GM12878 (cell line): ENCODE results near the gene CLEC4D. TPM values are rescaled to one million over a fixed set of nuclear protein-coding genes. Genes with fewer than 3 reads are reported as not detected.
A peak's percentile ranks its signal among the peaks of the same experiment; 100 is the strongest.

Source experiments
- ATAC-seq: fragments of 200-7000 bp; cut with Tn5 transposase; 3 replicates; pipeline ENCODE4 v1.9.1; 2020; ENCODE audit warnings: mild to moderate bottlenecking, moderate library complexity
- BruUV-seq: library from RNA; stranded (reverse); fragments of 400-500 nt; replicated peaks from 2 replicates; lab custom pipeline; 2021; lab: Mats Ljungman, UMichigan
- CTCF ChIA-PET: fragments of 300-600 bp; sonication (Branson Sonifier 250); formaldehyde crosslinking; extraction: SDS; loops from one replicate; lab custom pipeline; 2021; ENCODE audit warnings: inconsistent platforms; lab: Yijun Ruan, JAX
- POLR2A ChIA-PET: fragments of 350-600 bp; formaldehyde crosslinking; extraction: SDS; loops from one replicate; lab custom pipeline; 2021; ENCODE audit warnings: inconsistent platforms; lab: Charles Lee
- RAD21 ChIA-PET: fragments of 300-600 bp; sonication (Branson Sonifier 250); formaldehyde crosslinking; loops from one replicate; lab custom pipeline; 2023; ENCODE audit warnings: antibody characterized with exemption; ENCODE audit not compliant: unreplicated experiment; lab: Charles Lee
- SMC1A ChIA-PET: fragments of 300-600 bp; sonication (Branson Sonifier 250); formaldehyde crosslinking; loops from one replicate; lab custom pipeline; 2023; ENCODE audit not compliant: unreplicated experiment, uncharacterized antibody; lab: Charles Lee
- DNase-seq: peaks from one replicate; pipeline ENCODE4 v3.0.0-alpha.2; 2011; ENCODE audit warnings: low read depth, low spot score
- FAIRE-seq: peaks from 3 replicates; lab custom pipeline; 2011; peaks lifted over from hg19 to GRCh38; lab: Jason Lieb, UNC
- H2AFZ ChIP-seq: 2 replicates; pipeline ENCODE4 v1.6.0; 2011; ENCODE audit warnings: low read depth, low read length, control low read depth; ENCODE audit not compliant: control insufficient read depth
- H3K27ac ChIP-seq: 2 replicates; pipeline ENCODE4 v1.5.1; 2011; ENCODE audit warnings: control low read depth; ENCODE audit not compliant: control insufficient read depth, insufficient read depth
- H3K27me3 ChIP-seq, 2 experiments: replicated peaks in 1 of 2; 2 replicates each; pipeline versions ENCODE4 v1.6.0 to v1.6.1; 2011; ENCODE audit warnings: low read length in 1 of 2; ENCODE audit not compliant: control insufficient read depth in 2 of 2, insufficient read depth in 2 of 2
- H3K36me3 ChIP-seq, 2 experiments: 2 replicates each; pipeline ENCODE4 v1.5.1; 2011; ENCODE audit warnings: low read length in 1 of 2; ENCODE audit not compliant: control insufficient read depth in 2 of 2, insufficient read depth in 2 of 2
- H3K4me1 ChIP-seq: 2 replicates; pipeline ENCODE4 v1.6.1; 2011; ENCODE audit warnings: mild to moderate bottlenecking, low read length, moderate library complexity, mixed read lengths; ENCODE audit not compliant: control insufficient read depth, insufficient read depth
- H3K4me2 ChIP-seq: 2 replicates; pipeline ENCODE4 v1.6.0; 2011; ENCODE audit warnings: control low read depth; ENCODE audit not compliant: control insufficient read depth, insufficient read depth
- H3K4me3 ChIP-seq: fragments of 200-600 bp; sonication (generic); 2 replicates; pipeline ENCODE4 v1.5.1; 2016
- H3K79me2 ChIP-seq: 2 replicates; pipeline ENCODE4 v1.6.0; 2011; ENCODE audit warnings: low read length; ENCODE audit not compliant: control insufficient read depth, insufficient read depth
- H3K9ac ChIP-seq: 2 replicates; pipeline ENCODE4 v1.8.0; 2011; ENCODE audit warnings: low read length, control low read depth, mixed read lengths; ENCODE audit not compliant: control insufficient read depth, insufficient read depth
- H3K9me3 ChIP-seq: replicated peaks from 3 replicates; pipeline ENCODE4 v1.5.1; 2011; ENCODE audit warnings: mild to moderate bottlenecking, low read length; ENCODE audit not compliant: control insufficient read depth, insufficient read depth
- H4K20me1 ChIP-seq: 2 replicates; pipeline ENCODE4 v1.6.0; 2011; ENCODE audit not compliant: control insufficient read depth, insufficient read depth
- RB1 ChIP-seq: fragments of 450-650 bp; formaldehyde crosslinking; IDR thresholded peaks from 2 replicates; pipeline ENCODE4 v1.6.1; 2017; ENCODE audit warnings: mild to moderate bottlenecking, borderline replicate concordance
- REST ChIP-seq: IDR thresholded peaks from 2 replicates; pipeline ENCODE4 v1.6.1; 2012; ENCODE audit warnings: mild to moderate bottlenecking, low read depth, low read length
- RFX5 ChIP-seq: IDR thresholded peaks from 2 replicates; pipeline ENCODE4 v1.6.1; 2011; ENCODE audit warnings: low read depth, low read length, improper control_type of control experiment
- ZBED1 ChIP-seq: IDR thresholded peaks from 2 replicates; pipeline ENCODE4 v1.6.1; 2016; ENCODE audit warnings: borderline replicate concordance
- WGBS: methylation state at CpG from one replicate; pipeline ENCODE4 v1.1.6; 2016; ENCODE audit warnings: low lambda C conversion rate; ENCODE audit not compliant: insufficient replicate concordance, insufficient coverage; ENCODE audit errors: missing lambda C conversion rate; 5-methylcytosine and 5-hydroxymethylcytosine counted together
- in situ Hi-C: fragments of 300-500 bp; cut with MboI; formaldehyde crosslinking; loops from 9 replicates; pipeline ENCODE4 v1.14.3; 2018; ENCODE audit warnings: mixed read lengths
- intact Hi-C: fragments of 100-400 bp; cut with micrococcal nuclease; formaldehyde crosslinking; loops from one replicate; pipeline ENCODE4 v1.14.2; 2022; ENCODE audit not compliant: unreplicated experiment
- polyA plus RNA-seq, 11 experiments: library from polyadenylated mRNA; depleted of rRNA in 4 of 11; unstranded in 6 of 11; stranded (reverse) in 5 of 11; fragments of >200 nt; fragmentation: Nextera tagmentation in 4 of 11; fragmentation: Illumina TruSeq in 1 of 11; extraction: Ambion mirVana in 4 of 11; extraction: Trizol in 1 of 11; gene quantifications; 1 replicate in 1 of 11; 2 replicates in 10 of 11; pipeline versions ENCODE4 v1.2.1 to v1.2.3, GENCODE V29; 2011 to 2016; ENCODE audit warnings: inconsistent platforms in 2 of 11, missing spikeins in 2 of 11, low read depth in 1 of 11
- total RNA-seq, 4 experiments: library from RNA; depleted of rRNA in 3 of 4; stranded (reverse); fragments of >200 nt in 3 of 4; fragmentation: Illumina TruSeq in 1 of 4; extraction: Trizol in 1 of 4; gene quantifications; 2 replicates each; pipeline versions ENCODE4 v1.2.1 to v1.2.3, GENCODE V29; 2013 to 2021
- TF ChIP-seq, protein P1 (sequence below): IDR thresholded peaks from 2 replicates; pipeline ENCODE4 v1.6.1; 2011; ENCODE audit warnings: borderline replicate concordance, low read depth, mild to moderate bottlenecking, moderate library complexity, mixed read lengths, low read length; ENCODE audit not compliant: insufficient read depth; ENCODE audit errors: extremely low read length
- TF ChIP-seq, protein P2 (sequence below): fragments of 450-650 bp; formaldehyde crosslinking; IDR thresholded peaks from 2 replicates; pipeline ENCODE4 v1.4.0; 2022; ENCODE audit warnings: mild to moderate bottlenecking, moderate library complexity

Gene CLEC4D
- total and polyA plus RNA-seq, 10 of the 15 experiments (the other 5 are each of a cell fraction or from before 2014, with no cell fraction given) = not detected

DNA sequence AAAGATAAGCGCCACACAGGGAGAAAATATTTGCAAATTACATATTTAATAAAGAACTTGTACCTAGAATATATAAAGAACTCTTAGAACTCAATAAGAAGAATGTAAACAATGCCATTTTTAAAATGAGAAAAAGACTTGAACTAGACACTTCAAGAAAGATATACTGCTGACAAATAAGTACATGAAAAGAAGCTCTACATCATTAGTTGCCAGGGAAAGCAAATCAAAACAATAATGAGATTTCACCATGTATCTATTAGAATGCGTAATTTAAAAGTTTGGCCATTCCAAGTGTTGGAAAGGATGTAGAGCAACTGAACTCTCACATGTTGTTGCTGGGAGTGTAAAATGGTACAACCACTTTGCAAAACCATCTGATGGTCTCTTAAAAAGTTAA, 34.3 kb downstream of the CLEC4D start:
- TF ChIP-seq RB1 (no peak), ZBED1 (no peak), RFX5 (0 out of 2 replicates have a peak, but pooled peaks have one; percentile 25), REST (no peak)
- TF ChIP-seq, protein P1, sequence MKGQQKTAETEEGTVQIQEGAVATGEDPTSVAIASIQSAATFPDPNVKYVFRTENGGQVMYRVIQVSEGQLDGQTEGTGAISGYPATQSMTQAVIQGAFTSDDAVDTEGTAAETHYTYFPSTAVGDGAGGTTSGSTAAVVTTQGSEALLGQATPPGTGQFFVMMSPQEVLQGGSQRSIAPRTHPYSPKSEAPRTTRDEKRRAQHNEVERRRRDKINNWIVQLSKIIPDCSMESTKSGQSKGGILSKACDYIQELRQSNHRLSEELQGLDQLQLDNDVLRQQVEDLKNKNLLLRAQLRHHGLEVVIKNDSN = no peak
- TF ChIP-seq, protein P2, sequence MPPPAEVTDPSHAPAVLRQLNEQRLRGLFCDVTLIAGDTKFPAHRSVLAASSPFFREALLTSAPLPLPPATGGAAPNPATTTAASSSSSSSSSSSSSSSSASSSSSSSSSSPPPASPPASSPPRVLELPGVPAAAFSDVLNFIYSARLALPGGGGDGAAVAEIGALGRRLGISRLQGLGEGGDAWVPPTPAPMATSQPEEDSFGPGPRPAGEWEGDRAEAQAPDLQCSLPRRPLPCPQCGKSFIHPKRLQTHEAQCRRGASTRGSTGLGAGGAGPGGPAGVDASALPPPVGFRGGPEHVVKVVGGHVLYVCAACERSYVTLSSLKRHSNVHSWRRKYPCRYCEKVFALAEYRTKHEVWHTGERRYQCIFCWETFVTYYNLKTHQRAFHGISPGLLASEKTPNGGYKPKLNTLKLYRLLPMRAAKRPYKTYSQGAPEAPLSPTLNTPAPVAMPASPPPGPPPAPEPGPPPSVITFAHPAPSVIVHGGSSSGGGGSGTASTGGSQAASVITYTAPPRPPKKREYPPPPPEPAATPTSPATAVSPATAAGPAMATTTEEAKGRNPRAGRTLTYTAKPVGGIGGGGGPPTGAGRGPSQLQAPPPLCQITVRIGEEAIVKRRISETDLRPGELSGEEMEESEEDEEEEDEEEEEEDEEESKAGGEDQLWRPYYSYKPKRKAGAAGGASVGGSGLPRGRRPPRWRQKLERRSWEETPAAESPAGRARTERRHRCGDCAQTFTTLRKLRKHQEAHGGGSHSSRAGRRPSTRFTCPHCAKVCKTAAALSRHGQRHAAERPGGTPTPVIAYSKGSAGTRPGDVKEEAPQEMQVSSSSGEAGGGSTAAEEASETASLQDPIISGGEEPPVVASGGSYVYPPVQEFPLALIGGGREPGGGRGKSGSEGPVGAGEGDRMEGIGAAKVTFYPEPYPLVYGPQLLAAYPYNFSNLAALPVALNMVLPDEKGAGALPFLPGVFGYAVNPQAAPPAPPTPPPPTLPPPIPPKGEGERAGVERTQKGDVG (CRISPR knock-in tag) = no peak
- H3K36me3 ChIP-seq = no peaks in the 10 kb centered on the region
- no peaks in the 10 kb centered on the region for H4K20me1 ChIP-seq
- no peak overlapping the region for H2AFZ ChIP-seq
- POLR2A ChIA-PET = no interaction called here
- no TSS peak for BruUV-seq
- intact Hi-C loops (loop anchor here (10.0 kb wide), 2 partner anchors 137 to 497 kb away; no protein-coding TSS in a partner anchor), in situ Hi-C loops (loop anchor here (25.0 kb wide), 1 partner anchor 340 kb away; no protein-coding TSS in a partner anchor)
- RAD21 ChIA-PET = interaction anchor here (1.9 kb wide), 1 partner anchor 61 kb away, joined by 12 read pairs; no protein-coding TSS in a partner anchor
- ATAC-seq (no peak), FAIRE-seq (no peak), DNase-seq (no peak)
- H3K4me3 ChIP-seq = no peak overlapping the region
- no peak overlapping the region for H3K27ac ChIP-seq
- no peaks in the 10 kb centered on the region for H3K79me2 ChIP-seq
- H3K9me3 ChIP-seq = no peaks in the 10 kb centered on the region
- SMC1A ChIA-PET = interaction anchor here (1.0 to 6.2 kb wide), 4 partner anchors 63 to 502 kb away, joined by 4 to 89 read pairs (median 6); partner anchors contain the start of gene AICDA
- no peaks in the 10 kb centered on the region for H3K27me3 ChIP-seq
- H3K4me1 ChIP-seq = no peaks in the 10 kb centered on the region
- 48% methylated on average over 2 of the region's 2 CpGs for WGBS
- no peak overlapping the region for H3K4me2 ChIP-seq
- H3K9ac ChIP-seq = no peak overlapping the region
- CTCF ChIA-PET = interaction anchor here (1.2 to 3.3 kb wide), 6 partner anchors 44 to 502 kb away, joined by 3 to 24 read pairs (median 4); no protein-coding TSS in a partner anchor
